Breast epithelium (tissue), 3 donors: Measurements from ENCODE around the gene SMCO4.
A peak's percentile ranks its signal among the peaks of the same experiment; 100 is the strongest.

ENCODE experiments used
- POLR2A ChIP-seq: fragments of 450-650 bp; IDR thresholded peaks from one replicate; pipeline ENCODE4 v1.6.1; 2016; ENCODE audit warnings: antibody characterized with exemption, mild to moderate bottlenecking, moderate library complexity
- POLR2AphosphoS5 ChIP-seq, 3 donors: sonication (generic); formaldehyde crosslinking; IDR thresholded peaks; one replicate each; pipeline ENCODE4 v1.6.1; 2017; ENCODE audit warnings: antibody characterized with exemption in 3 of 3
- TF ChIP-seq, protein P1 (sequence below), 3 donors: fragments of 450-650 bp; IDR thresholded peaks; one replicate each; pipeline ENCODE4 v1.5.1; 2016 to 2017; ENCODE audit warnings: antibody characterized with exemption in 3 of 3, mild to moderate bottlenecking in 3 of 3, moderate library complexity in 3 of 3

DNA sequence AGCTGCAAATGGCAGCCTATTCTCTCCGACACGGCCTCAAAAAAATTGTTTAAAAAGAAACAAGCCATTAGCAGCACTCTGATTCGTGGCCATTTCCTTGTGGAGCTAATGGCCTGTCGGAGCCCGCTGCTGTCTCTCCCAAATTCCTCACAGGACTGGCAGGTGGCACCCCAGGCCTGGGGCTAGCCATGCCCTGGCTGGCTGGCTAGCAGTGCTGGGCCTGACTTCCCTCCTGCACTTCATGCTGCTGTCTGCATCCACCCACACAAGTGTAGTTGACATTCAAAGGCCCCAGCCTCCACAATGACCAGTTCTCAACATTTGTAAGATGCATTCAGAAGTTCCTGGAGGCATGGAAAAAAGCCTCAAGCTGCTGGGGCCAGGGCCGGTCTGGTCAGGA, 61.5 kb downstream of the SMCO4 start:
- TF ChIP-seq, protein P1, sequence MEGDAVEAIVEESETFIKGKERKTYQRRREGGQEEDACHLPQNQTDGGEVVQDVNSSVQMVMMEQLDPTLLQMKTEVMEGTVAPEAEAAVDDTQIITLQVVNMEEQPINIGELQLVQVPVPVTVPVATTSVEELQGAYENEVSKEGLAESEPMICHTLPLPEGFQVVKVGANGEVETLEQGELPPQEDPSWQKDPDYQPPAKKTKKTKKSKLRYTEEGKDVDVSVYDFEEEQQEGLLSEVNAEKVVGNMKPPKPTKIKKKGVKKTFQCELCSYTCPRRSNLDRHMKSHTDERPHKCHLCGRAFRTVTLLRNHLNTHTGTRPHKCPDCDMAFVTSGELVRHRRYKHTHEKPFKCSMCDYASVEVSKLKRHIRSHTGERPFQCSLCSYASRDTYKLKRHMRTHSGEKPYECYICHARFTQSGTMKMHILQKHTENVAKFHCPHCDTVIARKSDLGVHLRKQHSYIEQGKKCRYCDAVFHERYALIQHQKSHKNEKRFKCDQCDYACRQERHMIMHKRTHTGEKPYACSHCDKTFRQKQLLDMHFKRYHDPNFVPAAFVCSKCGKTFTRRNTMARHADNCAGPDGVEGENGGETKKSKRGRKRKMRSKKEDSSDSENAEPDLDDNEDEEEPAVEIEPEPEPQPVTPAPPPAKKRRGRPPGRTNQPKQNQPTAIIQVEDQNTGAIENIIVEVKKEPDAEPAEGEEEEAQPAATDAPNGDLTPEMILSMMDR (IDR thresholded peaks at IDR 0.05), result no peak
- no peak for TF ChIP-seq POLR2A
- TF ChIP-seq POLR2AphosphoS5 (IDR thresholded peaks at IDR 0.05), result peak in 1 of 3 donors; percentile 33
